ENCODE results near the gene BMERB1.

DNA sequence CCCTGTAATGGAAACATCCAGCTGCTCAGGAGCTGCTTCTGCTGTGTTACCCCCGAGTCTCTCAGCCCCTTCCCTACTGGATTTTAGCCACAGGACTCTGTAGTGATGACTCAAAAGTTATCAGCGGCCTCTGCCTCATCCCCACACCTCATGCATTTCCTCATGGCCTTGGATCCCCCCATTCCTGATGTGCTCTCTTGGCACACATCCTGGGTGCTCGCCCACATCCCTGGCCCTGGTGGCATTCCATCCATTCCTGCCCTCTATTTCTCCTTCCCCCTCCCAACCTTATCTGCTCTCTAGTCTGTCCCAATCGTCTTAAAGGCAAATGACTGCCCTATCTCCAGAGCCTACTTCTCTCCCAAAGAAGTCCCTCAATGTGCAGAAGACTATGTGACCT lies 184.0 kb downstream of the BMERB1 start:
- TF ChIP-seq, protein P1, sequence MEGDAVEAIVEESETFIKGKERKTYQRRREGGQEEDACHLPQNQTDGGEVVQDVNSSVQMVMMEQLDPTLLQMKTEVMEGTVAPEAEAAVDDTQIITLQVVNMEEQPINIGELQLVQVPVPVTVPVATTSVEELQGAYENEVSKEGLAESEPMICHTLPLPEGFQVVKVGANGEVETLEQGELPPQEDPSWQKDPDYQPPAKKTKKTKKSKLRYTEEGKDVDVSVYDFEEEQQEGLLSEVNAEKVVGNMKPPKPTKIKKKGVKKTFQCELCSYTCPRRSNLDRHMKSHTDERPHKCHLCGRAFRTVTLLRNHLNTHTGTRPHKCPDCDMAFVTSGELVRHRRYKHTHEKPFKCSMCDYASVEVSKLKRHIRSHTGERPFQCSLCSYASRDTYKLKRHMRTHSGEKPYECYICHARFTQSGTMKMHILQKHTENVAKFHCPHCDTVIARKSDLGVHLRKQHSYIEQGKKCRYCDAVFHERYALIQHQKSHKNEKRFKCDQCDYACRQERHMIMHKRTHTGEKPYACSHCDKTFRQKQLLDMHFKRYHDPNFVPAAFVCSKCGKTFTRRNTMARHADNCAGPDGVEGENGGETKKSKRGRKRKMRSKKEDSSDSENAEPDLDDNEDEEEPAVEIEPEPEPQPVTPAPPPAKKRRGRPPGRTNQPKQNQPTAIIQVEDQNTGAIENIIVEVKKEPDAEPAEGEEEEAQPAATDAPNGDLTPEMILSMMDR (IDR thresholded peaks at IDR 0.05) = no peak
- no peak for TF ChIP-seq POLR2AphosphoS5 (IDR thresholded peaks at IDR 0.05)
